ENCODE results near the gene UAP1L1.

Gene UAP1L1

GRCh38 chr9:137038916-137039315, 38.4 kb upstream of the UAP1L1 start:
- Histone ChIP-seq H3K4me3 (replicated peaks; ENCODE audit: insufficient read depth, low read length) (no peak overlapping the region), H3K27me3 (ENCODE audit: insufficient read depth, poor library complexity, severe bottlenecking) (peaks cover under 1% of the 10 kb centered on the region), H3K27ac (replicated peaks) (no peak overlapping the region)
- DNase-seq (ENCODE audit: low read depth in 1 of 2, low spot score in 1 of 2), result no peak
- TF ChIP-seq POLR2AphosphoS5 (IDR thresholded peaks at IDR 0.05; ENCODE audit: low read depth) (peak; percentile 94), SPI1 (IDR thresholded peaks at IDR 0.05; ENCODE audit: borderline replicate concordance, low read depth) (no peak)

- TF ChIP-seq POLR2AphosphoS5 (IDR thresholded peaks at IDR 0.05; ENCODE audit: low read depth) (no peak; the same call in 1 of the 2 replicates), GABPA (IDR thresholded peaks at IDR 0.05; ENCODE audit: low read depth) (no peak), CTCF (IDR thresholded peaks at IDR 0.05; ENCODE audit: insufficient read depth, low read length) (no peak), REST (IDR thresholded peaks at IDR 0.05; ENCODE audit: insufficient replicate concordance, low read depth) (no peak), SPI1 (IDR thresholded peaks at IDR 0.05; ENCODE audit: borderline replicate concordance, low read depth) (no peak)
- Histone ChIP-seq H3K27ac (replicated peaks) (no peak overlapping the region), H3K27me3 (ENCODE audit: insufficient read depth, poor library complexity, severe bottlenecking) (peaks cover 8% of the 10 kb centered on the region), H3K4me3 (replicated peaks; ENCODE audit: insufficient read depth, low read length) (no peak overlapping the region)
- DNase-seq (ENCODE audit: low read depth in 1 of 2, low spot score in 1 of 2), result no peak
Measured at GRCh38 chr9:137039611-137040366, 37.5 kb upstream of the UAP1L1 start.

GRCh38 chr9:137040568-137040967, 36.7 kb upstream of the UAP1L1 start:
- no peak overlapping the region for H3K4me3 ChIP-seq (replicated peaks; ENCODE audit: insufficient read depth, low read length)
- DNase-seq (ENCODE audit: low read depth in 1 of 2, low spot score in 1 of 2), result no peak
- H3K27me3 ChIP-seq (ENCODE audit: insufficient read depth, poor library complexity, severe bottlenecking), result peaks cover 14% of the 10 kb centered on the region
- H3K27ac ChIP-seq (replicated peaks), result no peak overlapping the region
- TF ChIP-seq POLR2AphosphoS5 (IDR thresholded peaks at IDR 0.05; ENCODE audit: low read depth), result no peak
- no peak for TF ChIP-seq SPI1 (IDR thresholded peaks at IDR 0.05; ENCODE audit: borderline replicate concordance, low read depth)
- TF ChIP-seq GABPA (IDR thresholded peaks at IDR 0.05; ENCODE audit: low read depth), result no peak
- no peak for TF ChIP-seq REST (IDR thresholded peaks at IDR 0.05; ENCODE audit: insufficient replicate concordance, low read depth)
- no peak for TF ChIP-seq CTCF (IDR thresholded peaks at IDR 0.05; ENCODE audit: insufficient read depth, low read length)

GRCh38 chr9:137041124-137041523, 36.2 kb upstream of the UAP1L1 start:
- DNase-seq (ENCODE audit: low read depth in 1 of 2, low spot score in 1 of 2), result no peak
- Histone ChIP-seq H3K27ac (replicated peaks) (no peak overlapping the region), H3K4me3 (replicated peaks; ENCODE audit: insufficient read depth, low read length) (no peak overlapping the region), H3K27me3 (ENCODE audit: insufficient read depth, poor library complexity, severe bottlenecking) (peaks cover 16% of the 10 kb centered on the region)
- TF ChIP-seq CTCF (IDR thresholded peaks at IDR 0.05; ENCODE audit: insufficient read depth, low read length), result no peak
- TF ChIP-seq GABPA (IDR thresholded peaks at IDR 0.05; ENCODE audit: low read depth), result no peak
- TF ChIP-seq REST (IDR thresholded peaks at IDR 0.05; ENCODE audit: insufficient replicate concordance, low read depth), result no peak
- no peak for TF ChIP-seq POLR2AphosphoS5 (IDR thresholded peaks at IDR 0.05; ENCODE audit: low read depth)
- TF ChIP-seq SPI1 (IDR thresholded peaks at IDR 0.05; ENCODE audit: borderline replicate concordance, low read depth), result no peak

Data from HL-60 (cell line).